PC-9 (cell line): Measurements from ENCODE around the gene NANOS1.

Experiments used
- CTCF ChIP-seq: fragments of 200-600 bp; sonication (generic); conservative IDR thresholded peaks from 2 replicates; pipeline ENCODE4 v1.6.1; 2017; ENCODE audit warnings: mixed run types, antibody characterized with exemption, mild to moderate bottlenecking, moderate library complexity
- EZH2 ChIP-seq: fragments of 200-600 bp; sonication (generic); IDR thresholded peaks from 2 replicates; pipeline ENCODE4 v1.8.0; 2017; ENCODE audit warnings: antibody characterized with exemption, low read depth

- TF ChIP-seq CTCF (no peak), EZH2 (no peak)
Measured at GRCh38 chr10:119070395-119071165, 41.1 kb downstream of the NANOS1 start.
